Pancreas (tissue), 10 donors: ENCODE results near the gene DLG2. TPM values are rescaled to one million over a fixed set of nuclear protein-coding genes. Genes with fewer than 3 reads are reported as not detected.
A peak's percentile ranks its signal among the peaks of the same experiment; 100 is the strongest.

Experiments
- ATAC-seq, 4 donors: fragments of 200-7000 bp; cut with Tn5 transposase; one replicate each; pipeline versions ENCODE4 v1.8.0 to v1.9.1; 2020; ENCODE audit warnings: mild to moderate bottlenecking in 4 of 4, moderate library complexity in 4 of 4
- DNase-seq, 6 donors: peaks; one replicate each; pipeline ENCODE4 v3.0.0-alpha.2; 2020
- FAIRE-seq: peaks from 2 replicates; lab custom pipeline; 2012; peaks lifted over from hg19 to GRCh38; lab: Jason Lieb, UNC
- H3K27ac ChIP-seq, 4 donors: fragments of 200-600 bp; sonication (generic); 1 replicate in 3 of 4; 2 replicates in 1 of 4; pipeline versions ENCODE4 v1.5.0 to v1.8.0; 2020
- H3K27me3 ChIP-seq, 4 donors: fragments of 200-600 bp; one replicate each; pipeline ENCODE4 v1.8.0; 2021
- H3K36me3 ChIP-seq, 3 donors: fragments of 200-600 bp; sonication (generic) in 1 of 3; one replicate each; pipeline versions ENCODE4 v1.5.0 to v1.8.0; 2020 to 2021
- H3K4me1 ChIP-seq, 3 donors: fragments of 200-600 bp; one replicate each; pipeline ENCODE4 v1.8.0; 2021
- H3K4me3 ChIP-seq, 4 donors: fragments of 200-600 bp; sonication (generic) in 2 of 4; one replicate each; pipeline versions ENCODE4 v1.5.0 to v1.8.0; 2020 to 2021
- H3K9me3 ChIP-seq, 4 donors: fragments of 200-600 bp; one replicate each; pipeline ENCODE4 v1.8.0; 2021
- CTCF ChIP-seq, 4 donors: fragments of 200-600 bp; sonication (generic) in 3 of 4; IDR thresholded peaks; one replicate each; pipeline versions ENCODE4 v1.5.0 to v1.8.0; 2021; ENCODE audit warnings: antibody characterized with exemption in 4 of 4
- WGBS, 2 donors: extraction: QIAGEN DNeasy Blood & Tissue Kit; methylation state at CpG; one replicate each; pipeline ENCODE4 v1.1.7; 2013; 5-methylcytosine and 5-hydroxymethylcytosine counted together
- intact Hi-C, 3 donors: fragments of 100-400 bp; cut with DNase I; formaldehyde crosslinking; loops; one replicate each; pipeline versions ENCODE4 v1.11.1 to v1.14.2; 2022
- polyA plus RNA-seq, 2 donors: library from polyadenylated mRNA; stranded (reverse); fragments of 200-250 nt; gene quantifications; one replicate each; pipeline ENCODE4 v1.2.3, GENCODE V29; 2013
- total RNA-seq, 6 donors: library from RNA; stranded (reverse); fragmentation: NEBNext Ultra II Directional in 4 of 6; extraction: Animal tissue kit (Norgen Biotek cat#: 25700) in 4 of 6; gene quantifications; one replicate each; pipeline versions ENCODE4 v1.2.1 to v1.2.4, GENCODE V29; 2021 to 2023
- donor health status: healthy with polysubstance abuse.
- donor health status: DM: no; HTN: no; CAD: no; lungs with moderate emphysema.
- donor health status: DM: no; HTN: no; CAD: no.
- donor health status: control.
- donor health status: control.
- donor health status: Bipolar disorder and iron deficiency.
- donor health status: DM: yes; HTN: yes; CAD: no.
- donor health status: DM: no; HTN: no; CAD: no.
- donor health status: DM: no; HTN: no; CAD: no.
- donor health status: DM: yes; HTN: yes; CAD: no.

The DLG2 gene
- total and polyA plus RNA-seq, 8 donors, result 1.2 to 5.4 (median 3.6) TPM

GRCh38 chr11:84901991-84902390, 725.2 kb downstream of the DLG2 start:
- Histone ChIP-seq H3K9me3 (no peaks in the 10 kb centered on the region), H3K4me3 (no peak overlapping the region), H3K36me3 (no peaks in the 10 kb centered on the region), H3K4me1 (no peaks in the 10 kb centered on the region), H3K27me3 (no peaks in the 10 kb centered on the region), H3K27ac (no peak overlapping the region)
- intact Hi-C loops, result no loop called here
- WGBS, 2 donors, result 71 to 73% methylated on average over 1 of the region's 1 CpG
- DNase-seq (no peak), ATAC-seq (no peak), FAIRE-seq (no peak)
- no peak for TF ChIP-seq CTCF (IDR thresholded peaks at IDR 0.05)

- Histone ChIP-seq H3K9me3 (no peaks in the 10 kb centered on the region), H3K36me3 (no peaks in the 10 kb centered on the region), H3K4me1 (no peaks in the 10 kb centered on the region), H3K27ac (no peak overlapping the region), H3K4me3 (no peak overlapping the region), H3K27me3 (no peaks in the 10 kb centered on the region)
- FAIRE-seq (no peak), DNase-seq (no peak), ATAC-seq (no peak)
- intact Hi-C loops, result no loop called here
- no peak for TF ChIP-seq CTCF (IDR thresholded peaks at IDR 0.05)
These were observed 727.4 kb downstream of the DLG2 start for GRCh38 chr11:84899740-84900139.

GRCh38 chr11:84899134-84899533, 728.0 kb downstream of the DLG2 start:
- Histone ChIP-seq H3K36me3 (no peaks in the 10 kb centered on the region), H3K9me3 (no peaks in the 10 kb centered on the region), H3K4me1 (no peaks in the 10 kb centered on the region), H3K27me3 (no peaks in the 10 kb centered on the region), H3K27ac (no peak overlapping the region), H3K4me3 (no peak overlapping the region)
- WGBS, 2 donors, result 89 to 95% methylated on average over 2 of the region's 2 CpGs
- intact Hi-C loops, result no loop called here
- FAIRE-seq (no peak), ATAC-seq (no peak), DNase-seq (no peak)
- TF ChIP-seq CTCF (IDR thresholded peaks at IDR 0.05), result no peak

- Histone ChIP-seq H3K4me3 (no peak overlapping the region), H3K4me1 (no peaks in the 10 kb centered on the region), H3K9me3 (no peaks in the 10 kb centered on the region), H3K27ac (no peak overlapping the region), H3K27me3 (no peaks in the 10 kb centered on the region), H3K36me3 (no peaks in the 10 kb centered on the region)
- intact Hi-C loops, result no loop called here
- FAIRE-seq, result no peak
- TF ChIP-seq CTCF (IDR thresholded peaks at IDR 0.05), result no peak
- no peak for DNase-seq
- 75 to 81% methylated on average over 2 of the region's 2 CpGs for WGBS, 2 donors
- no peak for ATAC-seq
These were observed 732.5 kb downstream of the DLG2 start for GRCh38 chr11:84894666-84895065.

- no peak for TF ChIP-seq CTCF (IDR thresholded peaks at IDR 0.05)
- FAIRE-seq (no peak), DNase-seq (peak in 1 of 6 donors; percentile 20), ATAC-seq (no peak)
- no peaks in the 10 kb centered on the region for H3K36me3 ChIP-seq
- WGBS, 2 donors, result 53 to 62% methylated on average over 3 of the region's 3 CpGs
- H3K27ac ChIP-seq, result no peak overlapping the region
- H3K4me3 ChIP-seq, result no peak overlapping the region
- intact Hi-C loops, result no loop called here
- H3K27me3 ChIP-seq, result no peaks in the 10 kb centered on the region
- no peaks in the 10 kb centered on the region for H3K9me3 ChIP-seq
- no peaks in the 10 kb centered on the region for H3K4me1 ChIP-seq
These were observed 736.5 kb downstream of the DLG2 start for GRCh38 chr11:84890676-84891075.
